Stimulated activated naive CD4-positive, alpha-beta T cell (primary cell): Measurements from ENCODE around the gene ADPRM.
"Not testable (repeated sequence)": the region's sequence is repeated elsewhere in the genome, so short reads cannot be mapped to it uniquely, and the experiment has no call there.

Source experiments
- DNase-seq, 6 experiments: peaks; one replicate each; lab custom pipeline; 2025; lab: John Stamatoyannopoulos, UW

Gene ADPRM

GRCh38 chr17:10699856-10700255 lies 2.5 kb downstream of the ADPRM start:
- DNase-seq = peak in 4 of 6 experiments; percentile 19 to 73 (median 66)

- DNase-seq = no peak
These were observed 5.2 kb downstream of the ADPRM start for GRCh38 chr17:10702574-10702973.

DNA sequence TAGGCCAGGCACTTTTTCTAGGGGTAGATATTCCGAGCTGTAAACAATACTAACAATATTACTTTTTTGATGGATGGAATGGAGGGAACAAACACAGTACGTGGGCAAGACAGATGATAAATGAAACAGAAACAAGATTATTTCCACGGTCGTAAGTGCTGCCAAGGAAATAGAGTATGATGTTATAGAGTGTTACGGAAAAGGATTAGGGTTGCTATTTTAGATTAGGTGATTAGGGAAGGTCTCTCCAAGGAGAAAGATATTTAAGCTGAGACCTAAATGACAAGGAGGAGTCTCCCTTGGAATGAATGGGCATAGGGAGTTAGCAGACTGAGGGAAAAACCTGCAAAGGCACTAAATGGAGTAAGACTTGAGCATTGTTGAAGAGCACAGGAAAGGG lies 8.3 kb downstream of the ADPRM start:
- no peak for DNase-seq

- no peak for DNase-seq
These were observed 15.9 kb downstream of the ADPRM start for GRCh38 chr17:10713318-10713717.

DNA sequence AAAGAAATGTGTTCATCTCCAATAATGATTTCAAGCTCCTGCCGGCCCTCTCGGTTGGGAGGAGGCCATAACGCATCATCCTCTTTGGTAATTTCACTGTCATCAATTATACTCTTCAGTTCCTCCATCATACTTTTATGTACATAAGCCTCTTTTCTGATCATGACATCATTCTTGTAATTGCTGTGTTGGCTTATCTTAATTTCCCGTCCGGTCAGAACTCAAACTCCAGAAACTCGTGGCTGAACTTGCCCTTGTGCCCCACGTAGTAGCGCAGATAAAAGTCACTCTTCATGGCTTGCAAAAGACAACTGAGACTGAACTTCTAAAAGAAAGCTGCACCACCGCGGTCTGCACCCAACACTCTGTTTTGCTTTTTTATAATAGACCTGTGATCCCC lies 18.8 kb downstream of the ADPRM start:
- no peak for DNase-seq

GRCh38 chr17:10718547-10718946 lies 21.2 kb downstream of the ADPRM start:
- DNase-seq = no peak

DNA sequence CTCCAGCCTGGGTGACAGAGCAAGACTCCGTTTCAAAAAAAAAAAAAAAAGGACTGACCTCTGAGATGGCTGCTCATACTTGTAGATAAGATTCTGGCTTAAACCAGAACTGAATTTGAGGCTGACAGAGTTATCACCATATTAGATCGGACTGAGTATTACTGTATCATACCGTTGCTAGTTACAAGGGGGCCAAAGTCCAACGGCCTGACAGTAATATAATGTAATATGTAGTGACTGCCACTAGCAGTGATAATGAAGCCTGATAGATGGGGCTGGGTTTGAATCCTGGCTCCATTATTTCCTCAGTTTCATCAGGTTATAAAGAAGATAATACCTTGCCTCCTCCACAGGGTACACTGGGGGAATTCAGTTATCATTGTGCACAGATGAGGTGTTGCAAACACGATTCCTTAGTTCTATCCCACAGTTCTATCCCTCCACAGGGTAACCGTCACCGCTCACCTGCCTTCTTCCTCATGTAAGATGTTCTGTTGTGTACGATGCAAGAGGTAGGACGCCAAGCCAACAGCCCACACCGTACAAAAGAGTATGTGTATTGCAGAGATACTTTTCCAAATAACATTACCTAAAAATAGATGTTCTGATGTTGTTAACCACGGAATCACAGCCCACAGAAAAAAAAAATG lies 27.3 kb downstream of the ADPRM start:
- DNase-seq = no peak

GRCh38 chr17:10725262-10725661 lies 27.9 kb downstream of the ADPRM start:
- no peak for DNase-seq

DNA sequence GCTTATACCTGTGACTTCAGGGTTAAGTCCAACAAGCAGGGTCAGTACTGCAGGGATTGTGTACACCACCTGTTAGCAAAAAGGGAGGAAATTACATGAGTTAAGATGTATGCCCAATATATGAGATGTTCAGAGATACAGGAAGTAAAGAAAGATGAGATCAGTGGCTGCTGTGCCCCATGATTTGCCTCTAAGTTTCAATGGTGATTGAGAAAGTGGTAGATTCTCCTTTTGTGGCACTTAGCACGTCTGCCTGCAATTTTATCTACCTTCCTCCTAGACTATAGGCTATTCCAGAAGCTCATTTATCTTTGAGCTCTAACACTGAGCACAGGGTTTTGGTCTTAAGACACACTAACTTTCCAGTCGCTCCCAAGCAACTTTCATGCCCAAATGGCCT lies 28.8 kb downstream of the ADPRM start:
- DNase-seq = no peak

GRCh38 chr17:10727192-10727591 lies 29.8 kb downstream of the ADPRM start:
- no peak for DNase-seq

- no peak for DNase-seq
These were observed 31.0 kb downstream of the ADPRM start for GRCh38 chr17:10728331-10728892.

- peak in 5 of 6 experiments; percentile 16 to 63 (median 30) for DNase-seq
These were observed 32.2 kb downstream of the ADPRM start, which contains the start of gene TMEM220 for GRCh38 chr17:10729334-10730193. TMEM220 (minus strand) TSS chr17:10730023; CDS start chr17:10729851, 172 bp downstream.

DNA sequence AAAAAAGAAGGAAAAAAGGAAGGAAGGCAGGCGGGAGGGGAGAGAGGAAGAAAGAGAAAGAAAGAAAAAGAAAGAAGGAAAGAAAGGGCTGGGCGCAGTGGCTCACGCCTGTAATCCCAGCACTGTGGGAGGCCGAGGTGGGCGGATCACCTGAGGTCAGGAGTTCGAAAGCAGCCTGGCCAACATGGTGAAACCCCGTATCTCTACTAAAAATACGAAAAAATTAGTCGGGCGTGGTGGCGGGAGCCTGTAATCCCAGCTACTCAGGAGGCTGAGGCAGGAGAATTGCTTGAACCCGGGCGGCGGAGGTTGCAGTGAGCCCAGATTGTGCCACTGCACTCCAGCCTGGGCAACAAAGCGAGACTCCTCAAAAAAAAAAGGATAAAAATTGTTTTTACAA lies 32.9 kb downstream of the ADPRM start:
- DNase-seq = peak in 1 of 6 experiments; percentile 17

GRCh38 chr17:10731408-10731879 lies 34.0 kb downstream of the ADPRM start:
- no peak for DNase-seq

GRCh38 chr17:10732121-10732520 lies 34.7 kb downstream of the ADPRM start:
- DNase-seq = not testable (repeated sequence)

DNA sequence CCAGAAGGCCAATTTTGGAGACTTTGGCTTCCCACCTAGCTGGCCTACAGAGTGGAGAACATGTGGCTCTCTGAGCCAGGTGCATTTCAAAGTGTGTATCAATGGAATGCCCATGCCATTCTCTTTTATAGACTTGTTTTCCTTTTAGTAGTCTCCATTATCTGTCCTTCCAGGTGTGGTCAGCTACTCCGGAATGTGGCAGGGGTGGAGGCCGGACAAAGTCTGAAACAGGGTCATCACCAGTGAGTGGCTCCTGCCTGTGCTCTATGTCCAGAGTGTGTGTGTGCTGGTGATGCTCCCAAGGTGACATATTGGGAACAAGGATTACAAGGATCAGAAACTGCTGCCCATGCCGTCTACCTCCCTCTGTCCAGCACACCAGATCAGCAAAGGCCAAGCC lies 36.3 kb downstream of the ADPRM start:
- DNase-seq = no peak

GRCh38 chr17:10735251-10735650 lies 37.9 kb downstream of the ADPRM start:
- no peak for DNase-seq

DNA sequence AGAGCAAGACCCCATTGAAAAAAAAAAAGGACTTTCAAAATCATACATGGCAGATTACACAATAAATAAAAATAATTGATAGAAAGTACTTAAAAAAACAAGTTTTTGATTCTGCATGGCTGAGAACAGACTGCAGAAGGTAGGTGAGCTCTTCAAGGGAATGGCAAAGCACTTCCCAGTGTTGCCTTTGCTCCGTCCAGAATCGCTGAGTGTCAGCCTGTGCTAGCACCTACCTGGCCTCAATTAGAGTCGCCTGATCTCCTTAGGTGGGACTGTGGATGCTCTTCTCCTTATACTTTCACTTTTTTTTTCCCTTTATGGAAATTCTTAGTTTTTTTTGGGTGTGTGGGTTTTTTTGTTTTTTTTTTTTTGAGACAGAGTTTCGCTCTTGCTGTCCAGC lies 38.4 kb downstream of the ADPRM start:
- DNase-seq = no peak

DNA sequence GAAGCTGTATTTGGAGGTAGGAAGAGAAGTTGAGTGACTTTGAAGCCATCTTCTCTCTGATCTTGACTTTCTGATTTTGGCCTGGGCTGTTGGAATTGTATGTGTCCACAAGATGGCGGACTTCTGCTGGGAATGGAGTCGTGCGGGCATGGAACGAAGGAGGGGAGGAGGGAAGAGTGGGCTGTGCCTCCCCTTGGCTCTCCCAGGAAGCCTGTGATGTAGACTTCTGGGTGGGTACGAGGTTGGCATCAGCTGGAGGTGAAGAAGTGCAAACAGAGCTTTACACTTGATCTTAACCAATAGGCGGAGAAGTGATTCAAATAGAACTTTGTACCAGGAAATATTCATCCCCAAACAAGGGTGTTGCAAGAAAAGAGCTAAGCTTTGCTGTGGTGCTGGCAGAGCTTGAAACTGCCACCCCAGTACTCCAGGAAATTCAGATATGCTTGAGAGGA lies 39.8 kb downstream of the ADPRM start:
- DNase-seq = peak; percentile 8 to 56 (median 25)

- DNase-seq = no peak
These were observed 40.3 kb downstream of the ADPRM start for GRCh38 chr17:10737736-10738135.

DNA sequence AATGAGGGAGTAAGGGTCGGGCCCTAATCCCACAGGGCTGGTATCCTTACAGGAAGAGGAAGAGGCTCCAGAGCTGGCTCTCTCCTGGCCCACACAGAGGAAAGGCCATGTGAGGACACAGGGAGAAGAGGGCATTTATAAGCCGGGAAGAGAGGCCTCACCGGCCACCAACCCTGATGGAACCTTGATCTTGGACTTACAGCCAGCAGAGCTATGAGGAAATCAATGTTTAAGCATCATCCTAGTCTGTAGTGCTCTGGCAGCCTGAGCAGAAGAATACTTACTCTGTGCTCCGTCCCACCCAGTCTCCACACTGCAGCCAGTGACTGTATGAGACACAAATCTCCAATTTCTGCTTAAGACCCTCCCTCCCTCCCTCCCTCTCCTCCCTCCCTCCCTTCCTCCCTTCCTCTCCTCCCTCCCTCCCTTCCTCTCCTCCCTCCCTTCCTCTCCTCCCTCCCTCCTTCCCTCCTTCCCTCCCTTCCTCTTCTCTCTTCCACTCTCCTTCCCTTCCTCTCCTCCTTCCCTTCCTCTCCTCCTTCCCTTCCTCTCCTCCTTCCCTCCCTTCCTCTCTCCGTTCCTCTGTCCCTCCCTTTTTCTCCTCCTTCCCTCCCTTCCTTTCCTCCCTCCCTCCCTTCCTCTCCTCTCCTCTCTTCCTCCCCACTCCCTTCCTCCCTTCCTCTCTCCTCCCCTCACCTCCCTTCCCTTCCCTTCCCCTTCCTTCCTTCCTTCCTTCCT lies 41.3 kb downstream of the ADPRM start:
- DNase-seq = no peak

- DNase-seq = no peak
These were observed 42.0 kb downstream of the ADPRM start for GRCh38 chr17:10739386-10739785.
